Liver (tissue), 9 donors: Measurements from ENCODE around the gene HEXIM1. TPM values are rescaled to one million over a fixed set of nuclear protein-coding genes. Genes with fewer than 3 reads are reported as not detected.

Experiments
- DNase-seq: peaks from one replicate; pipeline ENCODE4 v3.0.0-alpha.2; 2017; ENCODE audit warnings: low spot score
- H3K27ac ChIP-seq, 2 donors: one replicate each; pipeline ENCODE4 v1.7.0; 2013; ENCODE audit warnings: inconsistent platforms in 2 of 2, low read length in 2 of 2, control low read depth in 1 of 2, low read depth in 1 of 2, mild to moderate bottlenecking in 1 of 2
- H3K27me3 ChIP-seq, 4 donors: one replicate each; pipeline versions ENCODE4 v1.6.1 to v1.7.0; 2013; ENCODE audit warnings: low read length in 3 of 4, inconsistent platforms in 1 of 4, mild to moderate bottlenecking in 1 of 4, moderate library complexity in 1 of 4; ENCODE audit not compliant: control insufficient read depth in 4 of 4, insufficient read depth in 4 of 4
- H3K36me3 ChIP-seq, 4 donors: one replicate each; pipeline versions ENCODE4 v1.6.1 to v1.7.0; 2013; ENCODE audit warnings: low read length in 3 of 4, mild to moderate bottlenecking in 3 of 4, low read depth in 1 of 4, moderate library complexity in 1 of 4; ENCODE audit not compliant: control insufficient read depth in 4 of 4, insufficient read depth in 3 of 4
- H3K4me1 ChIP-seq, 4 donors: one replicate each; pipeline versions ENCODE4 v1.6.1 to v1.7.0; 2013; ENCODE audit warnings: low read length in 3 of 4, mild to moderate bottlenecking in 3 of 4, moderate library complexity in 1 of 4; ENCODE audit not compliant: control insufficient read depth in 4 of 4, insufficient read depth in 4 of 4
- H3K4me3 ChIP-seq, 3 donors: one replicate each; pipeline versions ENCODE4 v1.6.1 to v1.7.0; 2013; ENCODE audit warnings: low read length in 3 of 3, control low read depth in 1 of 3, low read depth in 1 of 3, mild to moderate bottlenecking in 1 of 3
- H3K9ac ChIP-seq, 2 donors: one replicate each; pipeline ENCODE4 v1.7.0; 2013; ENCODE audit warnings: low read length in 2 of 2, mild to moderate bottlenecking in 2 of 2, moderate library complexity in 2 of 2, control low read depth in 1 of 2, low read depth in 1 of 2
- H3K9me3 ChIP-seq, 4 donors: one replicate each; pipeline versions ENCODE4 v1.6.1 to v1.7.0; 2013; ENCODE audit warnings: low read length in 3 of 4; ENCODE audit not compliant: control insufficient read depth in 4 of 4
- ATF3 ChIP-seq: IDR thresholded peaks from 2 replicates; pipeline ENCODE4 v1.6.1; 2016; ENCODE audit warnings: antibody characterized with exemption
- CTCF ChIP-seq: fragments of 150-350 bp; IDR thresholded peaks from 2 replicates; pipeline ENCODE4 v1.5.1; 2017; ENCODE audit warnings: improper control_type of control experiment, low read depth, low read length; ENCODE audit not compliant: missing input control
- FOXA1 ChIP-seq: IDR thresholded peaks from 2 replicates; pipeline ENCODE4 v1.6.1; 2016; ENCODE audit warnings: antibody characterized with exemption
- FOXA2 ChIP-seq: IDR thresholded peaks from 2 replicates; pipeline ENCODE4 v1.6.1; 2016; ENCODE audit warnings: antibody characterized with exemption
- HNF4G ChIP-seq: IDR thresholded peaks from 2 replicates; pipeline ENCODE4 v1.6.1; 2016; ENCODE audit warnings: antibody characterized with exemption
- JUND ChIP-seq, 2 donors: IDR thresholded peaks; 2 replicates each; pipeline ENCODE4 v1.6.1; 2016; ENCODE audit warnings: antibody characterized with exemption in 2 of 2
- RAD21 ChIP-seq, 2 donors: IDR thresholded peaks; 2 replicates each; pipeline ENCODE4 v1.6.1; 2016; ENCODE audit warnings: antibody characterized with exemption in 2 of 2, mild to moderate bottlenecking in 2 of 2
- REST ChIP-seq: IDR thresholded peaks from 2 replicates; pipeline ENCODE4 v1.6.1; 2016; ENCODE audit warnings: antibody characterized with exemption, mild to moderate bottlenecking
- RXRA ChIP-seq, 2 donors: IDR thresholded peaks; 2 replicates each; pipeline ENCODE4 v1.6.1; 2017 to 2018; ENCODE audit warnings: antibody characterized with exemption in 2 of 2, mild to moderate bottlenecking in 1 of 2
- TAF1 ChIP-seq: conservative IDR thresholded peaks from 2 replicates; pipeline ENCODE4 v1.6.1; 2016; ENCODE audit warnings: antibody characterized with exemption, mild to moderate bottlenecking
- YY1 ChIP-seq: IDR thresholded peaks from 2 replicates; pipeline ENCODE4 v1.6.1; 2016; ENCODE audit warnings: antibody characterized with exemption, mild to moderate bottlenecking
- WGBS: extraction: QIAGEN DNeasy Blood & Tissue Kit; methylation state at CpG from one replicate; pipeline ENCODE4 v1.1.7; 2013; 5-methylcytosine and 5-hydroxymethylcytosine counted together
- polyA plus RNA-seq, 2 donors: library from polyadenylated mRNA; stranded (reverse) in 1 of 2; unstranded in 1 of 2; fragments of 200-250 nt in 1 of 2; fragments of >200 nt in 1 of 2; fragmentation: Nextera tagmentation in 1 of 2; extraction: Ambion mirVana in 1 of 2; gene quantifications; one replicate each; pipeline versions ENCODE4 v1.2.1 to v1.2.3, GENCODE V29; 2013 to 2015
- total RNA-seq, 2 donors: library from RNA; depleted of rRNA; stranded (reverse); fragments of >200 nt; gene quantifications; one replicate each; pipeline ENCODE4 v1.2.3, GENCODE V29; 2014
- donor health status: healthy.
- donor health status: healthy.
- donor health status: healthy.
- donor health status: healthy.
- donor health status: healthy.

Gene HEXIM1
- total and polyA plus RNA-seq, 4 donors: 7.4 to 14.3 (median 12.3) TPM

GRCh38 chr17:45162025-45162687 is 13.9 kb downstream of the HEXIM1 start:
- peak overlapping the region in 1 of 2 donors; percentile 47 for H3K9ac ChIP-seq

GRCh38 chr17:45164734-45165269 is 16.5 kb downstream of the HEXIM1 start:
- Histone ChIP-seq H3K36me3 (peaks cover 0 to 11% (median 0%) of the 10 kb centered on the region in 4 donors), H3K9me3 (no peaks in the 10 kb centered on the region), H3K4me1 (peaks cover 7 to 33% (median 22%) of the 10 kb centered on the region in 4 donors), H3K9ac (no peak overlapping the region), H3K27me3 (no peaks in the 10 kb centered on the region), H3K27ac (no peak overlapping the region), H3K4me3 (no peak overlapping the region)
- peak; percentile 40 for DNase-seq
- WGBS: 60% methylated on average over 7 of the region's 7 CpGs
- TF ChIP-seq RAD21 (IDR thresholded peaks at IDR 0.05): no peak
- no peak for TF ChIP-seq ATF3
- TF ChIP-seq CTCF: no peak
- no peak for TF ChIP-seq HNF4G
- no peak for TF ChIP-seq REST
- no peak for TF ChIP-seq FOXA2

More at GRCh38 chr17:45162025-45162687, 13.9 kb downstream of the HEXIM1 start:
- Histone ChIP-seq H3K36me3 (peaks cover 0 to 3% (median 0%) of the 10 kb centered on the region in 4 donors), H3K27ac (peak overlapping the region; percentile 14 to 44), H3K4me3 (peak overlapping the region; percentile 35 to 57 (median 56)), H3K9me3 (no peaks in the 10 kb centered on the region), H3K27me3 (no peaks in the 10 kb centered on the region), H3K4me1 (peaks cover 11 to 52% (median 40%) of the 10 kb centered on the region in 4 donors)
- DNase-seq: no peak
- WGBS: 52% methylated on average over 9 of the region's 9 CpGs
- no peak for TF ChIP-seq RXRA (IDR thresholded peaks at IDR 0.05)
- no peak for TF ChIP-seq FOXA1
- no peak for TF ChIP-seq HNF4G
- TF ChIP-seq CTCF: no peak
- TF ChIP-seq TAF1: no peak
- no peak for TF ChIP-seq JUND (IDR thresholded peaks at IDR 0.05)
- no peak for TF ChIP-seq RAD21 (IDR thresholded peaks at IDR 0.05)
- TF ChIP-seq YY1: no peak
- no peak for TF ChIP-seq REST
- no peak for TF ChIP-seq FOXA2
